ENCODE results near the gene MMEL1. TPM values are rescaled to one million over a fixed set of nuclear protein-coding genes. Genes with fewer than 3 reads are reported as not detected.

MMEL1 gene
- polyA plus RNA-seq, 1 donor from 2014 or later: 5.2 TPM

DNA sequence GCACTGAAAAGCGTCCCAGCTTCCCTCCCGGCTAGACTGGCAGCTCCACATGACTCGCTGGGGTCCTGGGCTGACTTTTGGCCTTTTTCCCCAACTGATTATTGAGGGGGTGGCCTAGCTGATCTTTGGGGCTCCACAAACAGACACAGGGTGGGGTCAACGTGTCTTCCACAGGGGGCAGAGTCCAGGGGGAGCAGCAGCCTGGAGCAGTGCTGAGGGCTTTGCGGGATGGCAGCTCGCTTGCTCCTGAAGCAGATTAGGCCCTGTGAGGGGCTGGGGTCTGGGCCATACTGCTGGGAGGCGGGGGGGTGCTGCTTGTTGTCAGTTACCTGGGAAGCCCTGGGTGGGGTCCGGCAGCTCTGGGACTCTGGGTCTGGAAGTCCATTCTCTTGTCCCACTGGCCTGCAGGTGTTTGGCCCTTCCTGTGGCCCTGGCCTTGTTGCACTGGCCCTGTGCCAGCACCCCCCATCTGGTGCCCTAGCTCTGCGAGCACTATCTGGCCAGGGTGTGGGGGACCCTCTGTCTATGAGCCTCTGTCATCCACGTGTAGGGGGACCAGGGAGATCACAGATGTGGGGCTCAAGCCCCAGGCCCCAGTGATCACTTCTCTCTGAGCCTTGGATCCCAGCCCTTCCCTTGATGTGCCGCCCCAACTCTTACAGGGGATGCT is 90.4 kb downstream of the MMEL1 start:
- Histone ChIP-seq H4K20me1 (ENCODE audit: insufficient read depth) (no peaks in the 10 kb centered on the region), H3K9me2 (ENCODE audit: insufficient read depth, low read length) (no peaks in the 10 kb centered on the region), H3K79me2 (replicated peaks; ENCODE audit: insufficient read depth, low read length) (no peaks in the 10 kb centered on the region), H3K9me3 (ENCODE audit: low read length) (no peaks in the 10 kb centered on the region), H3F3A (ENCODE audit: insufficient read depth, low read length, poor library complexity, severe bottlenecking) (peaks cover 2% of the 10 kb centered on the region), H3K4me2 (ENCODE audit: low read length) (no peak overlapping the region), H2AFZ (ENCODE audit: low read depth, low read length) (no peak overlapping the region), H3K36me3 (ENCODE audit: insufficient read depth, low read length) (no peaks in the 10 kb centered on the region), H3K4me3 (ENCODE audit: low read length) (no peak overlapping the region), H3K27ac (ENCODE audit: low read length) (no peak overlapping the region), H3K27me3 (ENCODE audit: insufficient read depth, low read depth, low read length) (no peaks in the 10 kb centered on the region), H3K9ac (ENCODE audit: low read length) (no peak overlapping the region)
- TF ChIP-seq, protein P1, sequence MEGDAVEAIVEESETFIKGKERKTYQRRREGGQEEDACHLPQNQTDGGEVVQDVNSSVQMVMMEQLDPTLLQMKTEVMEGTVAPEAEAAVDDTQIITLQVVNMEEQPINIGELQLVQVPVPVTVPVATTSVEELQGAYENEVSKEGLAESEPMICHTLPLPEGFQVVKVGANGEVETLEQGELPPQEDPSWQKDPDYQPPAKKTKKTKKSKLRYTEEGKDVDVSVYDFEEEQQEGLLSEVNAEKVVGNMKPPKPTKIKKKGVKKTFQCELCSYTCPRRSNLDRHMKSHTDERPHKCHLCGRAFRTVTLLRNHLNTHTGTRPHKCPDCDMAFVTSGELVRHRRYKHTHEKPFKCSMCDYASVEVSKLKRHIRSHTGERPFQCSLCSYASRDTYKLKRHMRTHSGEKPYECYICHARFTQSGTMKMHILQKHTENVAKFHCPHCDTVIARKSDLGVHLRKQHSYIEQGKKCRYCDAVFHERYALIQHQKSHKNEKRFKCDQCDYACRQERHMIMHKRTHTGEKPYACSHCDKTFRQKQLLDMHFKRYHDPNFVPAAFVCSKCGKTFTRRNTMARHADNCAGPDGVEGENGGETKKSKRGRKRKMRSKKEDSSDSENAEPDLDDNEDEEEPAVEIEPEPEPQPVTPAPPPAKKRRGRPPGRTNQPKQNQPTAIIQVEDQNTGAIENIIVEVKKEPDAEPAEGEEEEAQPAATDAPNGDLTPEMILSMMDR (IDR thresholded peaks at IDR 0.05; ENCODE audit: poor library complexity, severe bottlenecking): no peak
- TF ChIP-seq TAF1 (IDR thresholded peaks at IDR 0.05; ENCODE audit: low read depth): no peak
- TF ChIP-seq, protein P2, sequence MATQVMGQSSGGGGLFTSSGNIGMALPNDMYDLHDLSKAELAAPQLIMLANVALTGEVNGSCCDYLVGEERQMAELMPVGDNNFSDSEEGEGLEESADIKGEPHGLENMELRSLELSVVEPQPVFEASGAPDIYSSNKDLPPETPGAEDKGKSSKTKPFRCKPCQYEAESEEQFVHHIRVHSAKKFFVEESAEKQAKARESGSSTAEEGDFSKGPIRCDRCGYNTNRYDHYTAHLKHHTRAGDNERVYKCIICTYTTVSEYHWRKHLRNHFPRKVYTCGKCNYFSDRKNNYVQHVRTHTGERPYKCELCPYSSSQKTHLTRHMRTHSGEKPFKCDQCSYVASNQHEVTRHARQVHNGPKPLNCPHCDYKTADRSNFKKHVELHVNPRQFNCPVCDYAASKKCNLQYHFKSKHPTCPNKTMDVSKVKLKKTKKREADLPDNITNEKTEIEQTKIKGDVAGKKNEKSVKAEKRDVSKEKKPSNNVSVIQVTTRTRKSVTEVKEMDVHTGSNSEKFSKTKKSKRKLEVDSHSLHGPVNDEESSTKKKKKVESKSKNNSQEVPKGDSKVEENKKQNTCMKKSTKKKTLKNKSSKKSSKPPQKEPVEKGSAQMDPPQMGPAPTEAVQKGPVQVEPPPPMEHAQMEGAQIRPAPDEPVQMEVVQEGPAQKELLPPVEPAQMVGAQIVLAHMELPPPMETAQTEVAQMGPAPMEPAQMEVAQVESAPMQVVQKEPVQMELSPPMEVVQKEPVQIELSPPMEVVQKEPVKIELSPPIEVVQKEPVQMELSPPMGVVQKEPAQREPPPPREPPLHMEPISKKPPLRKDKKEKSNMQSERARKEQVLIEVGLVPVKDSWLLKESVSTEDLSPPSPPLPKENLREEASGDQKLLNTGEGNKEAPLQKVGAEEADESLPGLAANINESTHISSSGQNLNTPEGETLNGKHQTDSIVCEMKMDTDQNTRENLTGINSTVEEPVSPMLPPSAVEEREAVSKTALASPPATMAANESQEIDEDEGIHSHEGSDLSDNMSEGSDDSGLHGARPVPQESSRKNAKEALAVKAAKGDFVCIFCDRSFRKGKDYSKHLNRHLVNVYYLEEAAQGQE (IDR thresholded peaks at IDR 0.05; ENCODE audit: borderline replicate concordance): no peak
- TF ChIP-seq SMC3 (conservative IDR thresholded peaks at IDR 0.05; ENCODE audit: poor library complexity): no peak
- no peak for TF ChIP-seq EP300 (conservative IDR thresholded peaks at IDR 0.05; ENCODE audit: poor library complexity, severe bottlenecking)
- no peak for TF ChIP-seq RAD21 (conservative IDR thresholded peaks at IDR 0.05)
- TF ChIP-seq POLR2AphosphoS5 (IDR thresholded peaks at IDR 0.05): no peak
- TF ChIP-seq MXI1 (conservative IDR thresholded peaks at IDR 0.05; ENCODE audit: poor library complexity, severe bottlenecking): no peak
- no peak for TF ChIP-seq EZH2 (IDR thresholded peaks at IDR 0.05; ENCODE audit: borderline replicate concordance, insufficient read depth, low read length, poor library complexity, severe bottlenecking)

DNA sequence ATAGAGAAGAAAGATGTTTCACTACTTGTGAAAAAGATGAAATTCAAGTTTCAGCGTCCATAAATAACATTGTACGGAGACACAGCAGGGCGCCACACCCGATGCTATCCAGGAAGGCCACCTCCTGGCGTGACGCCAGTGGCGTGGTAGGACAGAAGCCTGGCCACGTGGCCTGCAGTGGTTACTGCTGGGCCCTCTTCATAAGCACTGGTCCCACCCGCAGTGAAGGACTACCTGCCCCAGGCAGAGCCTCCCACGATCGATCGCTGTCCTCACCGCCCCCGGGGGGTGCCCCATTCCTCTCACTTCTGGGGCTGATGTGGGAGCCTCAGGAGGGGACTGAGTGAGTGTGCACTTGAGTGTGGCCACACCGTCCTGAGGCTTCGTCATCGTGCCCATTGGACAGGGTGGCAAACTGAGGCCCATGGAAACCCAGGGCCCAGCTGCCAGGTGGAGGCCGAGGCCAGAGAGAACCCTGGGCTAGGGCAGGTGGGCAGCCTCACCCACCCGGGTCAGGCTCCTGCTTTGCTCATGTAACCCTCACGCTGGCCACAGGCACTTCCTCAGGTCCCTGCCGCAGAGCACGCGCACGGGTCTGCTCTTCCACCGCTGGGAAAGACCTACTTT is 91.1 kb downstream of the MMEL1 start:
- peaks cover 2% of the 10 kb centered on the region for H3F3A ChIP-seq (ENCODE audit: insufficient read depth, low read length, poor library complexity, severe bottlenecking)
- no peak for TF ChIP-seq EP300 (conservative IDR thresholded peaks at IDR 0.05; ENCODE audit: poor library complexity, severe bottlenecking)
- no peak for TF ChIP-seq TAF1 (IDR thresholded peaks at IDR 0.05; ENCODE audit: low read depth)
- TF ChIP-seq, protein P1 (IDR thresholded peaks at IDR 0.05; ENCODE audit: poor library complexity, severe bottlenecking): no peak
- no peak for TF ChIP-seq EZH2 (IDR thresholded peaks at IDR 0.05; ENCODE audit: borderline replicate concordance, insufficient read depth, low read length, poor library complexity, severe bottlenecking)
- no peak for TF ChIP-seq POLR2AphosphoS5 (IDR thresholded peaks at IDR 0.05)
- TF ChIP-seq RAD21 (conservative IDR thresholded peaks at IDR 0.05): no peak
- TF ChIP-seq, protein P2 (IDR thresholded peaks at IDR 0.05; ENCODE audit: borderline replicate concordance): no peak
- no peak for TF ChIP-seq MXI1 (conservative IDR thresholded peaks at IDR 0.05; ENCODE audit: poor library complexity, severe bottlenecking)
- no peak for TF ChIP-seq SMC3 (conservative IDR thresholded peaks at IDR 0.05; ENCODE audit: poor library complexity)
- H3K36me3 ChIP-seq (ENCODE audit: insufficient read depth, low read length): no peaks in the 10 kb centered on the region
- H3K9me3 ChIP-seq (ENCODE audit: low read length): no peaks in the 10 kb centered on the region
- H3K9me2 ChIP-seq (ENCODE audit: insufficient read depth, low read length): no peaks in the 10 kb centered on the region
- H3K4me3 ChIP-seq (ENCODE audit: low read length): no peak overlapping the region
- H3K79me2 ChIP-seq (replicated peaks; ENCODE audit: insufficient read depth, low read length): no peaks in the 10 kb centered on the region
- no peak overlapping the region for H3K9ac ChIP-seq (ENCODE audit: low read length)
- no peak overlapping the region for H3K27ac ChIP-seq (ENCODE audit: low read length)
- no peak overlapping the region for H3K4me2 ChIP-seq (ENCODE audit: low read length)
- H3K27me3 ChIP-seq (ENCODE audit: insufficient read depth, low read depth, low read length): no peaks in the 10 kb centered on the region
- H2AFZ ChIP-seq (ENCODE audit: low read depth, low read length): no peak overlapping the region
- H4K20me1 ChIP-seq (ENCODE audit: insufficient read depth): no peaks in the 10 kb centered on the region
